ENCODE results near the gene NCOA5.

The NCOA5 gene

DNA sequence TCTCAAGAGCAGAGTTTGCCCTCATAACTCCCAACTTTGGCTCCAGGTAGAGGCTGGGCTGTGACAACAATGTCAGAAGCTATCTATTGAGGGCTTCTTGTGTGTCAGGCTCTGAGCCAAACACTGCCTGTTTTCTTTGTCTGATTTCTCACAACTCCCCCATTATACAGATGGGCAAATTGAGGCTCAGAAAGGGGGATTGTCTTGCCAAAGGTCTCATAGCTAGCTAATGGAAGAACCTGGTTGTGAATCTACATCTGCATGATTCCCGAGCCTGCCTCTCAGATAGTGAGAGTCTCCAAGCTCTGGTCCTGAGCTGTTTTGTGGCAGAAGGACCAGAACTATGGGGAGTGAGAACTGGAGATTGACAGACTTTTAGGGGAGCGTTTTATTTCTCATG, 29.8 kb upstream of the NCOA5 start:
- TF ChIP-seq CTCF (IDR thresholded peaks at IDR 0.05) (no peak), ZFX (IDR thresholded peaks at IDR 0.05; ENCODE audit: borderline replicate concordance) (no peak)

GRCh38 chr20:46119028-46119546, 29.3 kb upstream of the NCOA5 start:
- TF ChIP-seq ZFX (IDR thresholded peaks at IDR 0.05; ENCODE audit: borderline replicate concordance) (no peak), CTCF (IDR thresholded peaks at IDR 0.05) (no peak)
- H3K27ac ChIP-seq = no peak overlapping the region

More for the DNA sequence above, 29.8 kb upstream of the NCOA5 start:
- no peak overlapping the region for H3K27ac ChIP-seq

DNA sequence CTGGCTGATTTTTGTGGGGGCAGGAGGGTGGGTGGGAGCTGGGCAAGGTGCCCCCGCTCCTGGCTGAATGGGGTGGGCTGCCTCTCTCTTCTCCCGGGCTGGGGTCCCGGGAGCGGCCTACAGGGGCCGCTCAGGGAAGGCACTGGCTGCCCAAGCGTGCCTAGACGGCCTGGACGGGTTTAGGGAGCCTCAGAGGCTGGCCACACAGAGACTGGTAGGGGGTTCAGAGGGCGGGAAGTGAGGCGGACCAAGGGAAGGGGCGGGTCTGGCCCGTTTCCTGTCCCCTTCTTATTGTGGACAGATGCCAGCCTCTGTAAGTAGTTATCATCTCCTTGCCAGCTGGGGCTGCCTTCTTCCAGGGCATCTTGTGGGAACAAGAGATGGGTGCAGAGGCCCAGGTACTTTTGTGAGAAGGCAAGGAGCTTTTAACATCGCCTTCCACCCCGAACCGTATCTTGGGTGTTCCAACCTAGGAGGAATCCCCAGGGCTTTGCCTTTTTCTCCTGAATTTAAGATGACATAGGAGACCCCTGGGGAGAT, 28.8 kb upstream of the NCOA5 start:
- TF ChIP-seq CTCF (IDR thresholded peaks at IDR 0.05) = no peak
- no peak for TF ChIP-seq ZFX (IDR thresholded peaks at IDR 0.05; ENCODE audit: borderline replicate concordance)
- H3K27ac ChIP-seq = no peak overlapping the region

DNA sequence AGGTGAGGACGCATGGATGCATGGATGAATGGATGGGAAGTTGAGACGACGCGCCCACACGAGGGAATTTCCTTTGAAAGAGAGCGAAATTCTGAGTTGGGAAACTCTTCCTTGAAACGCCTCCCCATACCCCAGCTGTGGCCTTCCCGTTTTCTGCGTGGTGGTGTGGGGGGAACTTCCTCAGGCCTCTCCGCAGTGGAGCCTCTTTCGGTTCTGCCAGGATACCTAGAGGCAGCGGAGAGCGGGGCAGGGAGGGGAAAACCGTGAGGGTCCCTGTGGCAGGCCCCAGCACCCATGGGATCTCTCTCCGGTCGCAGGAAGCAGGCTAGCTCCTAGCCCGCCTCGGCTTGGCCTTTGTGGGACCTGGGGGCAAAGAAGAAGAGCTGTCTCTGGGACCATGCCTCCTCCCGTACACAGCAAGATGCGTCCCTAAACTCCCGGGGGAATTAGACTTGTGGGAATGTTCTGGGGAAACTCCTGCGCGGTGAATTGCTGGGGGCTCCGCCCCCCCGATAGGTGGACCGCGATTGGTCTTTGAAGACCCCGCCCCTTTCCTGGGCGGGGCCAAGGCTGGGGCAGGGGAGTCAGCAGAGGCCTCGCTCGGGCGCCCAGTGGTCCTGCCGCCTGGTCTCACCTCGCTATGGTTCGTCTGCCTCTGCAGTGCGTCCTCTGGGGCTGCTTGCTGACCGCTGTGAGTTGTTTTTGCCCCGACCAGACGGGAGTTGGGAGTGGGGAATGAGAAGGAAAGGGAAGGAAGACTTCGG, 28.1 kb upstream of the NCOA5 start, which contains the start of gene CD40:
TSS of gene CD40 (plus strand) at position 611 of the 764 bp plus-strand sequence. CDS start at position 641, 30 bp downstream.
- H3K27ac ChIP-seq = no peak within 1 kb of the TSS

DNA sequence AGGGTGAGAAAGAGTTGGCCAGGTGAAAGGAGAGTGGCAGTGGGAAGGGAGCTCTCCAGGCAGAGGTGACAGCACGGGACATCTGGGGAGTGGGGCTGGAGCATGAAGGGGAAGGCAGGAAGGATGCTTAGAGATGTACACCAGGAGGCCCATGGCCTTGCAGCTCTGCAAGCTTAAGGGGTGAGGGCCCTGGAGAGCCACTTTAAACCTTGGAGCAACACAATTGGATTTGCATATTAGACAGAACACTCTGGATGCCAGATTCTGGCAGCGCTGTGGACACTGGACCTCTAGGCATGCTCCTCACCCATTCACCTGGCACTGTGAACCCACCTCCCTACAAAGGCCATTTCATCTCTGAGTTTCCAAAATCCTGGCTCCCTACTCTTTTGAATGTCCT, 24.7 kb upstream of the NCOA5 start:
- TF ChIP-seq CTCF (IDR thresholded peaks at IDR 0.05) = no peak
- no peak for TF ChIP-seq ZFX (IDR thresholded peaks at IDR 0.05; ENCODE audit: borderline replicate concordance)

More for the DNA sequence above, 28.1 kb upstream of the NCOA5 start, which contains the start of gene CD40:
- TF ChIP-seq CTCF (IDR thresholded peaks at IDR 0.05) (no peak), ZFX (IDR thresholded peaks at IDR 0.05; ENCODE audit: borderline replicate concordance) (no peak)

GRCh38 chr20:46113113-46113470, 23.3 kb upstream of the NCOA5 start:
- H3K27ac ChIP-seq = no peak overlapping the region
- no peak for TF ChIP-seq CTCF (IDR thresholded peaks at IDR 0.05)
- TF ChIP-seq ZFX (IDR thresholded peaks at IDR 0.05; ENCODE audit: borderline replicate concordance) = no peak

More for the DNA sequence above, 24.7 kb upstream of the NCOA5 start:
- no peak overlapping the region for H3K27ac ChIP-seq
